GM13976 (cell line): Measurements from ENCODE around the gene HOXB6.

ENCODE experiments used
- DNase-seq: peaks from one replicate; pipeline ENCODE4 v3.0.0; 2012; ENCODE audit warnings: low spot score
- CTCF ChIP-seq: IDR thresholded peaks from 2 replicates; pipeline ENCODE4 v1.5.1; 2012; ENCODE audit warnings: borderline replicate concordance, mild to moderate bottlenecking; ENCODE audit not compliant: insufficient read depth; ENCODE audit errors: extremely low read depth, missing control alignments, control extremely low read depth
- in situ Hi-C: fragments of 300-500 bp; cut with MboI; formaldehyde crosslinking; loops from one replicate; pipeline ENCODE4 v1.12.0; 2022; ENCODE audit warnings: low sequenced_read_pairs, mixed read lengths, inconsistent platforms; ENCODE audit not compliant: unreplicated experiment

HOXB6 gene

GRCh38 chr17:48640858-48641180, 36.0 kb upstream of the HOXB6 start:
- no peak for DNase-seq
- in situ Hi-C loops: no loop called here
- no peak for TF ChIP-seq CTCF

DNA sequence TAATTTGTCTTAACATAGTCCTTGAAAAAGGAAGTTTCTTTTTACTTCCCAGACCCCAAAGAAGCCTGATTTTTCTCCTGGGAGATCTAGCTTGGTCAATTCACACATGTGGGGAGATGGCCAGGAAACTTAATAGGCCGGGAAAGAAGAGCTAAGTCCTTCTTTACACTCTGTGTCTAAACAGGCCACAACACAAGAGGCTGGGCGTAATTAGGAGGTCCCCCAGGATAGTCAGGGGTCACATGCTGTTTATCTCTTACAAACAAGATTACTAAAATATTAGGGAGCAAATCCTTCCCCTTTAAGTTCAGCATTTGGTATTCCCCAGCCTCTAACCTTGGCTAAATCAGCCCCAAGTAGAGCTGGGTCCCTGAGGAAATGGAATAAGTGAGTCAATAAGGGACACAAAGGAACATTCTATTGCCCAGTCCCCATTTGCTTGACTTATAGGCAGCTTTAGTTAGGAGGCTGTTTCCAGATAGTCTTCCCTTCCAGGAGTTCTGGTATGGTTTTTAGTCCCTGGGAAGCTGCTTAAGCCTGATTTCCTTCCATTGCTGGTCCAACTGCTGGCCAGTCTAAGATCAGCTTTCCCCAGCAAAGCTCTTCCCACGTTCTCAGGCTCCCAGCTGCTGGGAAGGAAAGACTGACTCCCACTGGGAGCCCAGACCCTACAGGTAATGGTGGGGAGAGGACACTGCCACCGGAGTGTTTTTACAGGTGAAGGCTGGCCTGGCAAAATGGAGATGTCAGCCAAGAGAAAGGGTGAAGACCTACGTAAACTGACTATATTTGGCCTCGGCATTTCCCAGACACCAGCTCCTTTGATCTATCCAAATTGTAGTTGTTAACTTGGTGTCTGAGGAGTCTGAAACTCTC, 35.4 kb upstream of the HOXB6 start:
- TF ChIP-seq CTCF: no peak
- no peak for DNase-seq
- in situ Hi-C loops: no loop called here

DNA sequence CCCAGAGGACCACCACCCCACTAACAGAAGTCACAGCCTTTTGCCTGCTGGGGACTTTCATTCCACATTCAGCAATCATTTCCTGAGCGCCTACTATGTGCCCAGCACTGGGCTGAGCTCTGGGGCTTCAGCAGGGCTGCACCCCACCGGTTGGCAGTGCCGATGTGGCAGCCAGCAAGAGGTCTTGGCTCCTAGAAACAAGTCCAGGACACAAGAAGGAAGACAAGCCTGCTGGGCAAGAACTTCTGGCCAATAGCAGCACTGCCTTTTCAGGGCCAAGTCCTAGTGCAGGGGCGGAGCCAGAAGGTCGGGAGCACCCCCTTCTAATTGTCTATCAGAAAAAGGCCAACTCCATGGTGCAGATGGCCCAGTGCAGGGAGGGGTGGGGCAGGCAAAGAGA, 34.4 kb upstream of the HOXB6 start:
- in situ Hi-C loops: no loop called here
- DNase-seq: no peak
- no peak for TF ChIP-seq CTCF

DNA sequence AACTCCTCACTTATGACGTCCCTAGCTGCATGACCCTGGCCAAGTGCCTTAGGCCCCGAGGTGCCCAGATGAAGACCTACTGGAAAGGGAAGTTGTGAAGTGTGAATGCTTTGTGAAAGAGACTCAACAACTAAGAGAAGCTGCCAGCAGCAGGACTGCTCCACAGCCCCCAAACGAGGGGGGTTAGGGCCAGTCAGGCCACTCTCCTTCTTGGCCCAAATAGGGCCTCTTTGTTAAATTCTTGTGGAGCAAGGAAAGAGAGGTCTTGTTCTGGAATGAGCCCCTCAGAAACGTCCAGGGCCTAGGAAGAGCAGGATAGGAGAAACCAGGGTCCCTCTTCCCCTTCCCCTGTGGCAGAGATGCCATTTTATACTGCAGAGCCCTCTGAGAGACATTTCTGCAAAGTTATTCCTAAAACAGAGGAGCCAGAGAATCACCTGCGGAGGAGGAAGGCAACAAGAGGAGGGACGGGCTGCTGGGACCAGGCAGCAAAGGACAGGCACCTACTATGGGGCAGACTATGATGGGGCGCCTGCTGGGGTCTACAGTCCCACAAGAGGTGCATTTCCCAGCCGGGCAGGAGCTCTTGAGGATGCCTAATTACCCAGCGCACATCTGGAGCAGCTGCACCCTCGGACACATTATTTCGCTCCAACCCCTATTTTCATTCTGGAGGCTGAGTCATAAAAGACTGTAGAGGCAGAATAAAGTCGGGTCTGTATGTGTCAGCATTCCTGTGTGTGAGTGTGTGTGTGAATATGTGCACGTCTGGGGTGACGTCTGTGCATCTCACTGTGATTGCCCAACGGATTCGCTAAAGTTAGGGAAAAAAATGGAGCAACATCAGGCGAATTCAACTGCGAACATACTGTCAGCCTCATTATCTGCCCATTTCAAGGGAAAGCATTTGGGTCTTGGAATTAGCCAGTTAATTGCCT, 32.8 kb upstream of the HOXB6 start:
- TF ChIP-seq CTCF: no peak
- no peak for DNase-seq

DNA sequence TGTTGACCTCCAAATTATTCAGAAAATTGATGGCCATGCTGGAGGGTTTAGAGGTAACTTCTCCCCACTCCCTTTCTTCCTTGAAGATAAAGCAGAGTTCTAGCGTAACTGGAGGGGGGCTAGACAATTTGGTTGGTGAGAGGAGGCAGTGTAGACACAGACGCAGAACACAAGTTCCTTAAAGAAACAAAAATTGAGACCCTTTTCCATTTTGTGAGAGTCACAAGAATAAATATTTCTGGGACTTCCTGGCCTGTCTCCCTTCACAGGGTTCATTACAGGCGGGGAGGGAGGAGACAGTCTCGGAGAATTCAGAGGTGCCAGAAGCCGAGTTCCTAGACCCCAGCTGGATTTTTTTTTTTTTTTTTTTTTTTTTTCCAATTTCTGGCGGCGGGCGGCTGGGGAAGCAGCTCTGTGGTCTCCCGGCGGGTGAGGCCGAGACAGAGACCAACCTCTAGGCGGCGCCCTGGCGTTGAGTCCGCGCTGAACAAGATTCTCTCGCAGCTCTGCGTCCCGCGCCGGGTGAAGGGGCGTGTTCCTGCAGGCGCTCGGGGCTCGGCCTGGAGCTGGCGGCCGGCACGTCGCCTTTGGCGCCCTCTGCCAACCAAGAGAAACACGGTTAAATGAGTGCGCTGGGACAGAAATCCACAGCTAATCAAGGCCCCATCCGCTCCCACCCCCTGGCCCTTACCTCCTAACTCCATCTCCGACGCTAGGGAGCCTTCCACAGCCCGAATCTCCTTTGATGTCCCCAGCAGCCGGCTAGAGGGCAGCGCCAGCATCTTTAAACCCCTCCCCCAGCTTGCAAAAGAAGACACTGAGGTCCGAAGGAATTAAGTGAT, 31.6 kb upstream of the HOXB6 start:
- peak; percentile 86 for DNase-seq
- in situ Hi-C loops: no loop called here
- TF ChIP-seq CTCF: peak; percentile 72

More for the DNA sequence above, 32.8 kb upstream of the HOXB6 start:
- in situ Hi-C loops: no loop called here
